NB4 (cell line): ENCODE measurements around the gene PLEKHG2.

Experiments
- POLR2A ChIP-seq: IDR thresholded peaks from 2 replicates; pipeline ENCODE4 v1.6.1; 2011; ENCODE audit warnings: mild to moderate bottlenecking; ENCODE audit not compliant: insufficient read length; ENCODE audit errors: extremely low read depth
- TF ChIP-seq, protein P1 (sequence below): IDR thresholded peaks from 2 replicates; pipeline ENCODE4 v1.6.1; 2011; ENCODE audit warnings: low read depth, low read length
- TF ChIP-seq, protein P2 (sequence below): IDR thresholded peaks from one replicate; pipeline ENCODE4 v1.5.1; 2012; ENCODE audit warnings: low read depth, low read length

DNA sequence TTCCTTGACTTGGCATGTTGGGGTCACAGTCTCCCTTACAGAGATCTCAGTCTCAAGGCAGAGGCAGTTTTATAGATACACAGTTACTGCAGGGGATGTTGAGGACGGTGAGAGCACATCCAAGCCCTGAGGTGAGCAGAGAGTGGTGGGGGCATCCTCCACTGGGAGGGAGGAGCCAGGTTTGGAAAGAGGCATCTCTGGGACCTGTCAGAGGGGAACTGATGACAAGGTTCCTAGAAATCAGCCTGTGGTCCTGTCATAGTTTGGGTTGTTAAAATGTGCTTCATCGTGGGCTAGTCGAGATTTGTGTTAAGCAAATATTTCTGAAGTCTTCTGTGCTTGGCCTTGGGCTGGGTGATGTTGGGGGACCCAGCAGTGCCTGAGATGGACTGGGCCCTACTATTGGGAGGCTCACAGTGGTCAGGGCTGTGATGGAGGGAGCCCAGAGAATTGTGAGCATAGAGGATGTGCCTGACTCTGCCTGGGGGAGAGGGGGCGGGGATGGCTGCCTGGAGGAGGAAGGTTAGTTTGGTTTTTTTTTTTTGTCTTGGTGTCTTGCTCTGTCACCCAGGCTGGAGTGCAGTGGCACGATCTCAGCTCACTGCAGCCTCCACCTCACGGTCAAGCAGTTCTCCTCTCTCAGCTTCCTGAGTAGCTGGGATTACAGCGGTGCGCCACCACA, 36.8 kb downstream of the PLEKHG2 start:
- TF ChIP-seq, protein P1, sequence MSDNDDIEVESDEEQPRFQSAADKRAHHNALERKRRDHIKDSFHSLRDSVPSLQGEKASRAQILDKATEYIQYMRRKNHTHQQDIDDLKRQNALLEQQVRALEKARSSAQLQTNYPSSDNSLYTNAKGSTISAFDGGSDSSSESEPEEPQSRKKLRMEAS = no peak
- TF ChIP-seq, protein P2, sequence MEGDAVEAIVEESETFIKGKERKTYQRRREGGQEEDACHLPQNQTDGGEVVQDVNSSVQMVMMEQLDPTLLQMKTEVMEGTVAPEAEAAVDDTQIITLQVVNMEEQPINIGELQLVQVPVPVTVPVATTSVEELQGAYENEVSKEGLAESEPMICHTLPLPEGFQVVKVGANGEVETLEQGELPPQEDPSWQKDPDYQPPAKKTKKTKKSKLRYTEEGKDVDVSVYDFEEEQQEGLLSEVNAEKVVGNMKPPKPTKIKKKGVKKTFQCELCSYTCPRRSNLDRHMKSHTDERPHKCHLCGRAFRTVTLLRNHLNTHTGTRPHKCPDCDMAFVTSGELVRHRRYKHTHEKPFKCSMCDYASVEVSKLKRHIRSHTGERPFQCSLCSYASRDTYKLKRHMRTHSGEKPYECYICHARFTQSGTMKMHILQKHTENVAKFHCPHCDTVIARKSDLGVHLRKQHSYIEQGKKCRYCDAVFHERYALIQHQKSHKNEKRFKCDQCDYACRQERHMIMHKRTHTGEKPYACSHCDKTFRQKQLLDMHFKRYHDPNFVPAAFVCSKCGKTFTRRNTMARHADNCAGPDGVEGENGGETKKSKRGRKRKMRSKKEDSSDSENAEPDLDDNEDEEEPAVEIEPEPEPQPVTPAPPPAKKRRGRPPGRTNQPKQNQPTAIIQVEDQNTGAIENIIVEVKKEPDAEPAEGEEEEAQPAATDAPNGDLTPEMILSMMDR = no peak
- no peak for TF ChIP-seq POLR2A
